ENCODE data around the gene CCDC6.
A peak's percentile ranks its signal among the peaks of the same experiment; 100 is the strongest.

The CCDC6 gene

GRCh38 chr10:59907537-59907917 lies 1.2 kb upstream of the CCDC6 start:
- H3K4me3 ChIP-seq (ENCODE audit: low read depth, low read length), result no peak overlapping the region
- in situ Hi-C loops (cut with HindIII; ENCODE audit: low sequenced_read_pairs), result no loop called here
- no peak for TF ChIP-seq CTCF (IDR thresholded peaks at IDR 0.05; ENCODE audit: low read depth, low read length, missing control alignments)
- DNase-seq (ENCODE audit: low read depth), result no peak

- no peak for DNase-seq (ENCODE audit: low read depth)
- in situ Hi-C loops (cut with HindIII; ENCODE audit: low sequenced_read_pairs), result no loop called here
- peak overlapping the region; percentile 100 for H3K4me3 ChIP-seq (ENCODE audit: low read depth, low read length)
- no peak for TF ChIP-seq CTCF (IDR thresholded peaks at IDR 0.05; ENCODE audit: low read depth, low read length, missing control alignments)
Measured at GRCh38 chr10:59905731-59906416, 482 bp downstream of the CCDC6 start.

- no peak for TF ChIP-seq CTCF (IDR thresholded peaks at IDR 0.05; ENCODE audit: low read depth, low read length, missing control alignments)
- peak overlapping the region; percentile 100 for H3K4me3 ChIP-seq (ENCODE audit: low read depth, low read length)
- DNase-seq (ENCODE audit: low read depth), result no peak
- in situ Hi-C loops (cut with HindIII; ENCODE audit: low sequenced_read_pairs), result no loop called here
Measured at GRCh38 chr10:59905066-59905730, 1.2 kb downstream of the CCDC6 start.

GRCh38 chr10:59904426-59905065 lies 1.8 kb downstream of the CCDC6 start:
- peak overlapping the region; percentile 100 for H3K4me3 ChIP-seq (ENCODE audit: low read depth, low read length)
- no peak for DNase-seq (ENCODE audit: low read depth)
- in situ Hi-C loops (cut with HindIII; ENCODE audit: low sequenced_read_pairs), result no loop called here
- TF ChIP-seq CTCF (IDR thresholded peaks at IDR 0.05; ENCODE audit: low read depth, low read length, missing control alignments), result no peak

- TF ChIP-seq CTCF (IDR thresholded peaks at IDR 0.05; ENCODE audit: low read depth, low read length, missing control alignments), result no peak
- in situ Hi-C loops (cut with HindIII; ENCODE audit: low sequenced_read_pairs), result no loop called here
- no peak for DNase-seq (ENCODE audit: low read depth)
- H3K4me3 ChIP-seq (ENCODE audit: low read depth, low read length), result peak overlapping the region; percentile 100
Measured at GRCh38 chr10:59903871-59904270, 2.5 kb downstream of the CCDC6 start.

- H3K4me3 ChIP-seq (ENCODE audit: low read depth, low read length), result no peak overlapping the region
- TF ChIP-seq CTCF (IDR thresholded peaks at IDR 0.05; ENCODE audit: low read depth, low read length, missing control alignments), result no peak
- no peak for DNase-seq (ENCODE audit: low read depth)
- in situ Hi-C loops (cut with HindIII; ENCODE audit: low sequenced_read_pairs), result no loop called here
Measured at GRCh38 chr10:59902016-59902415, 4.3 kb downstream of the CCDC6 start.
